Stimulated activated CD4-positive, alpha-beta T cell treated with anti-CD3 and anti-CD28 coated beads, Interleukin-1b, Interleukin-23, amount 100 ng/mL, for 24 hours (primary cell): ENCODE results near the gene AKAP4.

Source experiments
- DNase-seq, 4 experiments: peaks; one replicate each; pipeline ENCODE4 v3.0.0-alpha.2; 2020; ENCODE audit warnings: low read depth in 4 of 4, low spot score in 1 of 4

The AKAP4 gene, protein sequence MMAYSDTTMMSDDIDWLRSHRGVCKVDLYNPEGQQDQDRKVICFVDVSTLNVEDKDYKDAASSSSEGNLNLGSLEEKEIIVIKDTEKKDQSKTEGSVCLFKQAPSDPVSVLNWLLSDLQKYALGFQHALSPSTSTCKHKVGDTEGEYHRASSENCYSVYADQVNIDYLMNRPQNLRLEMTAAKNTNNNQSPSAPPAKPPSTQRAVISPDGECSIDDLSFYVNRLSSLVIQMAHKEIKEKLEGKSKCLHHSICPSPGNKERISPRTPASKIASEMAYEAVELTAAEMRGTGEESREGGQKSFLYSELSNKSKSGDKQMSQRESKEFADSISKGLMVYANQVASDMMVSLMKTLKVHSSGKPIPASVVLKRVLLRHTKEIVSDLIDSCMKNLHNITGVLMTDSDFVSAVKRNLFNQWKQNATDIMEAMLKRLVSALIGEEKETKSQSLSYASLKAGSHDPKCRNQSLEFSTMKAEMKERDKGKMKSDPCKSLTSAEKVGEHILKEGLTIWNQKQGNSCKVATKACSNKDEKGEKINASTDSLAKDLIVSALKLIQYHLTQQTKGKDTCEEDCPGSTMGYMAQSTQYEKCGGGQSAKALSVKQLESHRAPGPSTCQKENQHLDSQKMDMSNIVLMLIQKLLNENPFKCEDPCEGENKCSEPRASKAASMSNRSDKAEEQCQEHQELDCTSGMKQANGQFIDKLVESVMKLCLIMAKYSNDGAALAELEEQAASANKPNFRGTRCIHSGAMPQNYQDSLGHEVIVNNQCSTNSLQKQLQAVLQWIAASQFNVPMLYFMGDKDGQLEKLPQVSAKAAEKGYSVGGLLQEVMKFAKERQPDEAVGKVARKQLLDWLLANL

DNA sequence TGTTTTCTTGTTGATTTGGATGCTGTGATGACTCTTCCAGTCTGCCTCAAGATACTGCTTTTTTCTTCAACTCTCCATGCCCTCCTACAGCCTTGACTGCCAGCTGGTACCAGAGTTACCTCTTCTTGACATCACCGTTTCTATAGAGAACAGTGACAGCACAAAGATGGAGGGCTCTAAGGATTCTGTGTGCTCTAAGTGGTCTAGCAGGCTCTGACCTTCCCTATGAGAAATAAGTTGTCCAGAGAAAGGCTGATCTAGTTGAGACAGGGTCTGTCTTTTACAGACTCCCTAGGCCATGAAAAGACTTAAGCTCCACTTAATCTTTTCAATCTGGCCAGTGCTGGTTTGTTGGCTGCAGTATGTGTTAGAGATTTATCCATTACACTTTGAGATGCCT is at the start of gene AKAP4:
AKAP4 (minus strand) TSS at position 101 of the 400 bp plus-strand sequence. CDS start 118 bp downstream, outside the sequence.
- no peak for DNase-seq

DNA sequence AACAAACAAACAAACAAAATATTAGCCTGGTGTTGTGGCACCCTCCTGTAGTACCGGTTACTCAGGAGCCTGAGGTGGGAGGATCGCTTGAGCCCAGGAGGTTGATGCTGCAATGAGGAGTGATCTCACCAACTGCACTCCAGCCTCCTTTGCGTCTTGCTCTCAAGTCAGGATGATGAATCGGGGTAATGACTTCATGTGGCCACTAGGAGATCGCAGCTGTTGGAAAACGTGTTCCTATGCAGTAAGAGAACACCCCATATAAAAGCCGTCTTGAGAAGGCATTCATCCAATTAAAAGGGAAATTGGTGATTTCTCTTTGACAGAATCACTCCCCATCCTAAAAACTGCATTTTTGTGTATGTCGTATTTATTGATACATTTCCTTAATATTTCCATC is 10.7 kb upstream of the AKAP4 start:
- no peak for DNase-seq

DNA sequence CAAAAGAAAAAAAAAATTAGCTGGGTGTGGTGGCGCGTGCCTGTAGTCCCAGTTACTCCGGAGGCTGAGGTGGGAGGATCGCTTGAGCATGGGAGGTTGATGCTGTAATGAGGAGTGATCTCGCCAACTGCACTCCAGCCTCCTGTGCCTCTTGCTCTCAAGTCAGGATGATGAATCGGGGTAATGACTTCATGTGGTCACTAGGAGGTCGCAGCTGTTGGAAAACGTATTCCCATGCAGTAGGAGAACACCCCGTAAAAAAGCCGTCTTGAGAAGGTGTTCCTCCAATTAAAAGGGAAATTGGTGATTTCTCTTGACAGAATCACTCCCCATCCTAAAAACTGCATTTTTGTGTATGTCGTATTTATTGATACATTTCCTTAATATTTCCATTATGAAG is 5.9 kb upstream of the AKAP4 start:
- DNase-seq: no peak

DNA sequence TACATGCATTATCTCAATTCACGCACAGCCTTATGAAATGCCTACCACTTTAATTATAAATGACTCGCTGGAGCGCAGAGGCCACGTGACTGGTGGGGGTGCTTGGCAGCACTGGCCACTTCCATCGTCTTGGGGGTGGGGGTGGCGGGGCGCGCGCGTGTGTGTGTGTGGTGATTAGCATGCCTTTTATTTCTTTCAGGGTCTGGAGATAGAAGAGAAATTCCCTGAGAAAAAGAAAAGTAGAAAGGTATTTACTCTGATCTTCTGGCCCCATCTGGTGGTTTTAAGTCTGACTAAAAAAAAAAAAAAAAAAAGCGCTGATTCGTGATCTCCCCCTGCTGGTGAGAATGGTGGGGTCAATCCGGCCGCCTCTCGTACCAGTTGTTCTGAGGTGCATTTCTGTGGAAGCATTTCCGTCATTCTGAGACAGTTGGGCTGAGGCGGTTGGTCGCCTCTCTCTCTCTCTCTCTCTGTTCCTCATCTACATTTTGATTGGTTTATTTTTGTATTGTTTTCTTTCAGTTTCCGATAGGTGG is 3.6 kb upstream of the AKAP4 start, which contains the start of gene CCNB3:
CCNB3 (plus strand) TSS at position 402 of the 536 bp plus-strand sequence. CDS start 80,399 bp downstream, outside the sequence.
- peak; percentile 21 to 47 (median 46) for DNase-seq

DNA sequence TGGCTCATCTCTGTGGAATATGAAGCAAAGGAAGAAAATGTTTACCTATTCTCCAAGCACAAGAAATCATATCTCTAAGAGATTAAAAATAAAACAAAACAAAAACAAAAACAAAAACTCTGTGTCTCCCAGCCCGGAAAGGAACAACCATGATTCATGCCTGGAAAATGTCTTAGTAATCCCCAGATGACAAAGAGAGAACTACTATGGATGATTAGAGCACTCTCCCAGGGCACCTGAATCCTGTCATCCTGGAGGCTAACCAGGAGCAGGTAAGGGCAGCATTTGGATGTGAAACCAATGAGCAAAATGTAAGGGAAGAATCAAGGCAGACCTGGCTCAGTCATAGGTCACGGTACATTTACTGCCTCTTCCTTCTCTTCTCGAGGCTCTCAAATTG is 1.7 kb upstream of the AKAP4 start:
- no peak for DNase-seq

DNA sequence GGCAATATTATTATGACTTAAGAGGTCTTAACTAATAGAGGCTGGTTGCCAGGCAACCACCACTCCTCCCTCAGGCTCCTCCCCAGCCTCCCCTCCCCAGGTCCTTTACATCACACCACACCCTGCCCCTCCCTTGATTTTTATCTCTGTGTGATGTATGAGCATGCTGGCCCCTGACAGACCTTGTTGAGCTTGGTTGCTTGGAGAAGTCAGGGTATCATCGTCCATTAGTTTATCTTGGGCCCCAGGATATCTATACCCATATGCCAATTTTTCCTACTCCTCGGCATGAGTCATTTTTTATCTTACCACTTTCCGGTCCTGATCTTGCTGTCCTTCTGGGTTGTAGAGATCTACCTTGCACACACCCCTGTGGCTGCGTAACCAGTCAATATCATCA is 2.5 kb downstream of the AKAP4 start:
- no peak for DNase-seq

DNA sequence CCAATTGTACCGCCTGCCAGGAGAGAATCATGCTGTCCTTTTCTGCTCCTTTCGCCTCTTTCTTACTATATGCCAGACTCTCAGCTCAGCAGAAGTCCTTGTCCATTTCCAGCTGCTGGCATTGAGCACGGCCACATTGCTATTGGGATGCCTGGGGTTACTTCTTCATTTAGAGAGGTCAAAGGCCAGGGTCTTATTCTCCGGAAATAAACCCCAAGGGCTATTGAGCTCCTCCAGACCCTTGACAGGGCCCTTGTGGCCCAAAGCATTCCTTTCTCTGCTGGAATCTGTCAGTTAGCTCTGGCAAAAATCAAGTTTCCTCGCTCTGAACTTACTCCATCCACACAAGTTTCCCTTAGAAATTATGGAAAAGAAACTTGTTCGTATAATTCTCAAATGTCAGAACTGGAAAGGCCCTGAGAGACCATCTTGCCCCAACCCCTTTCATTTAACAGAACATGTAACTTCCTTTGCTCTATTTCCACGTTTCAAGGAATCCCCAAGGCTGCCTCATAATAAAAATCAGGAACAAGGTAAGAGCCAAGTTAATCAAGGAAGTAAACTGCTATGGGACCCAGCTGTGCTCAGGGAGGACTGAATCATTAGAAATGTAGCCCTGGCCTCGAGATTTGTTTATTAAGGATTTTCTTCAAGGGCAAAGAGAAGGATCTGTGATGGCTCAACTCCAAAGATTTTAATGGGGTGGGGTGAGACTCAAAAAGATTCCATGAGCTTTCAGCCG is 11.8 kb downstream of the AKAP4 start:
- DNase-seq: no peak

DNA sequence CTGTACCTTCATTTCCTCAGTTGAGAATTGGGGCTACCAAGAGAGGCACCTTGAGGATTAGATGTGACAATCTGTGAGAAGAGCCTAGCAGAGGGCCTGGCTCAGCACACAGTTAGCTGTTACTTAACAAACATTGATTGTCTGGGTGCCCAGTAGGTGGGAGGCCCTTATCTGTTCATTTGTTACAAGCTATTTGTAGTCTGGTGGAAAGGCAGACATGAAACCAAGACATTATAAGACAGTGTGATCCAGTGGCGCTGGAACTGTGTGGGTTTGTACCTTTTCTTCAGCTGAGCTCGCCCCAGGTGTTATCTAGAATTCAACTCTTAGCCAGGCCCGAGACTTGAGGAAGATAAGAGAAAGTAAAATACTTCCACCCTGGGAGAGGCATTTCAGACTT is 16.9 kb downstream of the AKAP4 start:
- DNase-seq: no peak

DNA sequence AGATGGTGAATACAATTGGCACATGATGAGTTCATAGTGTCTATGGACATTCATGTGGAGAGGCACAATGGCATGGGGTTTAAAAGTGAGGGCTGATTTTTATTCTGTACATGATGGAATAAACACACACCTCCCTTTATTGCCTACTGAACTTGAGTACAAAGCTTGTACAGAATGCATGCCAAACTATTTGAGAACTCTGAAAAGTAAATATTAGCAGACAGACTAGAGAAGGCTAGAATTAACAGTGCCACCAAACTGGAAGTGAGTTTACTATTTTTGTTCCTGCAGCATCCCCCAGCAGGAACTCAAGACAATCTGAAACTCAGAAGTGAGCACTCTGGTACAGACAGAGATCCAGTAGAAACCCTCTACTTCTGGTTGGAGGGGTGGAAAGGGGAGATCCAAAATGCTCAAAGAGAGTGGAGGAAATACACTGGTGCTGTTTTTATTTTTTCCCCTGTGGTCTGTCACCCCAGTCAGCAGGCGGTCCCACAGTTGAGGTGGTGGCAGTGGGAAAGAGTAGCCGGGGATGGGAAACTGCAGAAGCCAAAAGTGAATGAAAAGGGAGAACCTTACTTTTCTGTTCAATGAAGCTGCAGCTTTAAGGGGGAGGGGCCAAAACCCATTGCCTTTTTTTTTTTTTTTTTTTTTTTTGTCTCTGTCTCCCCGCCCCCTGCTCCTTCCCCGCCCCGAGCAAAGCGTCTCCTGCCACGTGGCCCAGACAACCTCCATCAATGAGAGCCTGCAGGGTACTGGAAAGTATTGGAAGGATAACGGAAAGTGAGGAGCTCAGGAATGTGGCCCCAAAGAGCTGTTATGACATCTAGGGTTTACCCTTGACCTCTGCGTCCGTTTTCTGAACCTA is 20.5 kb downstream of the AKAP4 start:
- DNase-seq: no peak

DNA sequence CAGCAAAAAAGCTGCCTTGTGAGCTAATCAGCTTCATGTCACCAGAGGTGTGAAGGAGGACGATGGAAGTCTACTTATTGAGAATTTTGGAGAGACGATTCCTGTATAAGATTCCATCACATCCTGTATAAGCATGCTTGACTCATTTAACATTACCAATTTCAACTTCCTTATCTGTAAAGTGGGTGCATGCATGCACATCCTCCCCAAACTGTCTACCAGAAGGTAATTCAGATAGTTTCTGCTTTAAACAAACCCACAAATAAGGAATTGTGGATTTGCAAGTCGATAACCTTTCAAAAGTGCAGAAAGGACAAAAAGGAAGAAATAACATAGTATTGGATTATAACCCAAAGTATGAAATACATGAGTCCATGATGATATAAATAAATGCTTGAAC is 31.1 kb downstream of the AKAP4 start:
- DNase-seq: no peak

DNA sequence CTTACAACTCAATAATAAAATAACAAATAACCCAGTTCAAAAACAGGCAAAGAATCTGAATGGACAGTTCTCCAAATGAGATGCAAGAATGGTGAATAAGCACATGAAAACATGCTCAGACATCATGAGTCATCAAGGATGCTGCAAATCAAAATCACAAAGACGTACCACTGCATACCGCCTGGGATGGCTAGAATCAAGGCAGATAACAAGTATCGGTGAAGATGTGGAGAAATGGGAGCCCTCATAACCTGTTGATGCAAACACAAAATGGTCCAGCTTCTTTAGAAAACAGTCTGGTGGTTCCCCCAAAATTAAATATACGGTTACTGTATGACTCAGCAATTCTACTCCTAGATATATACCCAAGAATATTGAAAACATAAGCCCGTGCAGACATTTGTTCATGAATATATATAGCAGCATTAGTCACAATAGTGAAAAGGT is 32.5 kb downstream of the AKAP4 start:
- DNase-seq: no peak

DNA sequence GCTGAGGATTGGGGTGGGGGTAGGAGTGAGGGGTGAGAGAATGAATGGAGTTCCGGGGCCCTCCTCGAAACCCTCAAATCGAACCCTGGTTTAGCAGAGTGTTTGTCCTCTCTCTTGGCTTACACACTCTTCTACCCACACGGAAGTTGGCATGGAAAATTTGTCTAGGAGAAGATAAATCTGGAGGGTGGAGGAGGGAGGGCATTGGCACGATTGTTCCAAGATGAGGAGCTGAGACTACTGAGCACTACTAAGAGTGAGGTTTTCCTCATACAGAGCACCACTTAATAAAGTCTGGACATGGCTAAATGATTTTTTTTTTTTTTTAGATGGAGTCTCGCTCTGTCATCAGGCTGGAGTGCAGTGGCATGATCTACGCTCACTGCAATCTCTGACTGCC is 33.4 kb downstream of the AKAP4 start:
- no peak for DNase-seq

DNA sequence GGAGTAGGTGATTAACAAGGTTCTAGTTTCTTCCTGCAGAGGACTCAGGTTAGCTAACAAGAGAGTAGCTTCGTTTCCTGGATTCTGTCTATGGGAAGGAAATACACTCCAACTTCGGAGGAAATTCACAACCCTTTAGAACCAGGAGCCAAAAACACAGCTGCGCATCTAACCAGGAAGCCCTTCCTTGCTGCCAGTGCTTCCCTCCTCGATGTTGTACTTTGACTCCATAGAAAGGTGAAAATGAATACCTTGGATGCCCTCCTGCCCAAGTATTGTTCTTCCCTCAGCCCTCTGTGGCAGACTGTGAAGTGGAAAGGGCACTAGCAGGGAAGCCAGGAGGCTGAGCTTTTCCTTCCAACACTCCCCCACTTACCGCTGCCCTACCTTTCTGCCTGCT is 35.1 kb downstream of the AKAP4 start:
- no peak for DNase-seq

DNA sequence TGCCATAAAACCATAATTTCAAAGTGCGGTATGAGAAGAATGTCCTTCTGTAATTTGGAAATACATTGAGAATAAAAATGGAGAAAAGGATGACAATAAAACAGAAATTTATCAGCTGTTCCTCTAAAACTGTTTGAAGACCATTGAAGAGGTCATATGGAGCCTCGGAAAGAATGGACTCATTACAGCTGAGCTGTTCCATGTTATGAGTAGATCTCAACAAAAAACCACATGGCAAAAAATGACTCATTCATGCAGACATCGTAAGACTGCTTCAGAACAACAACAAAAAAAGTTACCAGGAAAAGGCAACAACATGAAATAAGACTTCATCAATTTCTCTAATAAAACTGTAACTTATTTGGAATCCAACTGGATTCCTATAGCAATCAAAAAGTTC is 39.7 kb downstream of the AKAP4 start:
- DNase-seq: no peak

DNA sequence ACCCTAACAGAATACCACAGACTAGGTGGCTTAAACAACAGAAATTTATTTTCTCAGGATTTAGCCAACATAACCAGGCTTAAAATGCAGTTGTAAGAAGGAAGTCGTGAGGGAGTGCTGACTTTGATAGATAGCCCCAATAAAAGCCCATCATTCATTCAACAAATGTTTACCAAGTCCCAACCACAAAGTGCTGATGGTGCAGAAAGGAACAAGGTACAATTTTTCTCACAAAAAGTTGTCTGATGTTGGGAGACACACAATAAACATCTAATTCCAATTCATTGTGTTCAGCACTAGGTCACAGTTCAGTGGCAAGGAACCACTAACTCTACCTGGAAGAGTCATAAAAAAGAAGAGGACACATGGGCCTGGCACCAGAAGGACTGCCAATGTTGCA is 42.2 kb downstream of the AKAP4 start:
- no peak for DNase-seq

DNA sequence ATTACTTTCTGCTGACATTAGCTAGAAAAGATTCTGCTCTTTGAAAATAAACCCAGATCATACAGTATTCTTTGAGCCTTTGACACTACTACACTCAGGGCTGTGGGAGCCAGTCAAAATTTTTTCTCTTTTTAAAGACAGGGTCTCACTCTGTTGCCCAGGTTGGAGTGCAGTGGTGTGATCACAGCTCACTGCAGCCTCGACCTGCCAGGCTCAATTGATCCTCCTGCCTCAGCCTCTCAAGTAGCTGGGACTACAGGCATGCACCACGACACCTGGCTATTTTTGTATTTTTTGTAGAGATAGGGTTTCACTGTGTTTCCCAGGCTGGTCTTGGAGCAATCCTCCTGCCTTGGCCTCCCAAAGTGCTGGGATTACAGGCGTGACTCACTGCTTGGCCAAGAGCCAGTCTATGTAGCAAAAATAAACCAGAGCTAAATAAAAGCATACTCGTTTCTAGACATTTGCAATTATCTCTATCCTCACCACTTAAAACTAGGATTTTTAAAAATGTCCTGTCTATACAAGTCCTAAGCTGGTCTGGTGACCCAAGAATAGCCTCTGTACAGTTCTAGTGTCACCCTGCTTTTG is 43.2 kb downstream of the AKAP4 start:
- DNase-seq: no peak

DNA sequence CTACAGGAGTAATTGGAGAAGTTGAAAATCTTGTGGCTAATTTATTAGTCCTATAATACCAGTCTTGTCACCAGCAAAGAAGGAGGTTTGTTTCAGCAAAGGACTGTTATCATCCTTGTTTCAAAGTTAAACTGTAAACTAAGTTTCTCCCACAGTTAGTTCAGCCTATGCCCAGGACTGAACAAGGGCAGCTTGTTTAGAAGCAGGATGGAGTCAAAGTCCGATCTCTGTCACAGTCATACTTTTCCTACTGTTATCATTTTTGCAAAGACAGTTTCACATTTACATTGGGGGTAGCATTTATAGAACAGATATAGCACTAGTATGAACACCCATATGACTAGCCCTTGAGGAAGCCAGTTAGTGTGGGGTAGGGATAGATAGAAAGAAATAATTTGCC is 46.4 kb downstream of the AKAP4 start:
- no peak for DNase-seq

DNA sequence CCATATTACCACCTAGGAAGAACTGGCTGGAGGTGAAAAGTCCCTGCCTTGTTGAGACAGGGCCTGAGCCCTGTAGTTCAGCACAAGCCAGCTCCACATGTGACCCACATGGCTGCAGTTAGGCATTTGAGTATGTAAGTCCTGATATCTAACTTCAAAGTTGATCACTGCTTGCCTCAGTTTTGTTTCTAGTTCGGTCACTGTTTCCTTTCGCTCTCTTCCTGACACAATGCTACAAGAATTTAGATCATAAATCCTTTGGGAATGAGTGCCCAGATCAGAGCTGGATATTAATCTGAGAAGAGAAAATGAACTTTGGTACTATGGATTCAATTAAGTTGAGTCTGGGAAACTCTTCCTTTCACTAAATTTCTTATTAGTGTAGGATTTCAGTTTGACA is 48.4 kb downstream of the AKAP4 start:
- DNase-seq: no peak

DNA sequence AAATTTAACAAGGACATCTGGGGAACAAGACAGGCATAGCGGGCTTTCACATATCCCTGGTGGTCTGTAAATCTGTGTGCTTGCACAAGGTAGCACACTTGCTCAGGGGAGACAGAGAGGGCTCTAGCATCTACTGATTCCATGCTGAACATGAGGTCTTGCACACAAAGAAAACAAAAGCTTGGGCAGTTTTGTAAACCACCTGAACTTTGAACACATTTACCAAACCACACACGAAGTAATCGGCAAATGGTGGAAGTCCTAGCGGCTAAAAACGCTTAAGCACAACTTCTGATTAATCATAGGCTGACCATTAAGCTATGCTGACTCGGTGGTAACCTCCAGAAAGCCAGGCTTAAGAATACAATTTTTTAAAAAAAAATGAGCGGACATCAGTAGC is 52.8 kb downstream of the AKAP4 start:
- DNase-seq: no peak
